GM23338 (cell line): Measurements from ENCODE around the gene NDEL1. TPM values are rescaled to one million over a fixed set of nuclear protein-coding genes. Genes with fewer than 3 reads are reported as not detected.

Experiments
- ATAC-seq: fragments of 200-7000 bp; cut with Tn5 transposase; 3 replicates; pipeline ENCODE4 v1.9.1; 2020
- DNase-seq: peaks from one replicate; pipeline ENCODE4 v3.0.0-alpha.2; 2015; ENCODE audit warnings: low spot score
- H2AFZ ChIP-seq: fragments of 200-600 bp; sonication (generic); 2 replicates; pipeline ENCODE4 v1.8.0; 2016; ENCODE audit warnings: antibody characterized with exemption, mild to moderate bottlenecking, moderate library complexity
- H3F3A ChIP-seq: fragments of 200-600 bp; sonication (generic); replicated peaks from 2 replicates; pipeline ENCODE4 v1.8.0; 2017; ENCODE audit warnings: antibody characterized with exemption, mixed run types, low read depth
- H3K27ac ChIP-seq: fragments of 200-600 bp; sonication (generic); 2 replicates; pipeline ENCODE4 v1.6.1; 2016; ENCODE audit warnings: low read depth
- H3K27me3 ChIP-seq: fragments of 200-600 bp; sonication (generic); 2 replicates; pipeline ENCODE4 v1.8.0; 2016; ENCODE audit warnings: mild to moderate bottlenecking, mixed run types, moderate library complexity; ENCODE audit not compliant: insufficient read depth
- H3K36me3 ChIP-seq: fragments of 200-600 bp; sonication (generic); 2 replicates; pipeline ENCODE4 v1.8.0; 2016; ENCODE audit warnings: mild to moderate bottlenecking; ENCODE audit not compliant: insufficient read depth
- H3K4me1 ChIP-seq: fragments of 200-600 bp; sonication (generic); 2 replicates; pipeline ENCODE4 v1.8.0; 2016; ENCODE audit warnings: mild to moderate bottlenecking, moderate library complexity; ENCODE audit not compliant: insufficient read depth
- H3K4me2 ChIP-seq: fragments of 200-600 bp; sonication (generic); 2 replicates; pipeline ENCODE4 v1.7.1; 2017; ENCODE audit warnings: mixed run types
- H3K4me3 ChIP-seq: fragments of 200-600 bp; sonication (generic); 2 replicates; pipeline ENCODE4 v1.6.1; 2016; ENCODE audit warnings: mixed run types
- H3K79me2 ChIP-seq: fragments of 200-600 bp; sonication (generic); replicated peaks from 2 replicates; pipeline ENCODE4 v1.8.0; 2017; ENCODE audit warnings: mild to moderate bottlenecking; ENCODE audit not compliant: insufficient read depth
- H3K9me2 ChIP-seq: fragments of 200-600 bp; sonication (generic); 2 replicates; pipeline ENCODE4 v1.8.0; 2017; ENCODE audit not compliant: insufficient read depth
- H4K20me1 ChIP-seq: fragments of 200-600 bp; sonication (generic); replicated peaks from 2 replicates; pipeline ENCODE4 v1.8.0; 2017; ENCODE audit warnings: mild to moderate bottlenecking; ENCODE audit not compliant: insufficient read depth
- H3K27ac Mint-ChIP-seq: 2 replicates; pipeline ENCODE4 v1.8.0; 2020; ENCODE audit warnings: inconsistent platforms, mild to moderate bottlenecking, moderate library complexity, mixed read lengths
- H3K27me3 Mint-ChIP-seq: 3 replicates; pipeline ENCODE4 v1.8.0; 2022; ENCODE audit warnings: low read depth, mild to moderate bottlenecking, moderate library complexity, mixed read lengths, inconsistent platforms; ENCODE audit not compliant: insufficient read depth, poor library complexity
- H3K36me3 Mint-ChIP-seq: 3 replicates; pipeline ENCODE4 v1.8.0; 2021; ENCODE audit warnings: low read depth, mild to moderate bottlenecking, inconsistent platforms, moderate library complexity, mixed read lengths
- H3K4me1 Mint-ChIP-seq: 3 replicates; pipeline ENCODE4 v1.8.0; 2020; ENCODE audit warnings: mild to moderate bottlenecking, inconsistent platforms, mixed read lengths
- H3K4me3 Mint-ChIP-seq: 3 replicates; pipeline ENCODE4 v1.8.0; 2021; ENCODE audit warnings: moderate library complexity, mild to moderate bottlenecking, inconsistent platforms, mixed read lengths
- H3K9me3 Mint-ChIP-seq: 3 replicates; pipeline ENCODE4 v1.8.0; 2020; ENCODE audit warnings: moderate library complexity, mild to moderate bottlenecking, inconsistent platforms, mixed read lengths
- CREB1 ChIP-seq: fragments of 250-450 bp; sonication (Bioruptor Pico); IDR thresholded peaks from 2 replicates; pipeline ENCODE4 v1.5.0; 2020; ENCODE audit warnings: low read depth, mild to moderate bottlenecking, moderate library complexity
- CTCF ChIP-seq, 2 experiments: fragments of 200-600 bp in 1 of 2; sonication (generic) in 1 of 2; conservative IDR thresholded peaks; 2 replicates each; pipeline versions ENCODE4 v1.5.1 to v1.6.1; 2016 to 2017; ENCODE audit warnings: antibody characterized with exemption in 2 of 2, low read depth in 2 of 2, mild to moderate bottlenecking in 2 of 2, moderate library complexity in 1 of 2
- ETS1 ChIP-seq: IDR thresholded peaks from 2 replicates; pipeline ENCODE4 v1.6.1; 2016; ENCODE audit warnings: antibody characterized with exemption
- EZH2 ChIP-seq: fragments of 200-600 bp; sonication (generic); IDR thresholded peaks from one replicate; pipeline ENCODE4 v1.8.0; 2017; ENCODE audit warnings: antibody characterized with exemption, mild to moderate bottlenecking, low read depth; ENCODE audit not compliant: unreplicated experiment
- EZH2phosphoT487 ChIP-seq: fragments of 200-600 bp; sonication (generic); IDR thresholded peaks from one replicate; pipeline ENCODE4 v1.8.1; 2018; ENCODE audit warnings: antibody characterized with exemption; ENCODE audit not compliant: unreplicated experiment
- JUNB ChIP-seq: IDR thresholded peaks from one replicate; pipeline ENCODE4 v1.6.1; 2016; ENCODE audit warnings: antibody characterized with exemption; ENCODE audit not compliant: unreplicated experiment
- NANOG ChIP-seq: IDR thresholded peaks from 2 replicates; pipeline ENCODE4 v1.6.1; 2016; ENCODE audit warnings: antibody characterized with exemption, borderline replicate concordance
- POLR2AphosphoS5 ChIP-seq: IDR thresholded peaks from 2 replicates; pipeline ENCODE4 v1.6.1; 2016; ENCODE audit warnings: antibody characterized with exemption, low read depth
- REST ChIP-seq: IDR thresholded peaks from one replicate; pipeline ENCODE4 v1.6.1; 2018; ENCODE audit warnings: antibody characterized with exemption; ENCODE audit not compliant: unreplicated experiment
- STAT1 ChIP-seq: IDR thresholded peaks from one replicate; pipeline ENCODE4 v1.6.1; 2016; ENCODE audit warnings: antibody characterized with exemption; ENCODE audit not compliant: unreplicated experiment
- ZNF114 ChIP-seq: fragments of 250-450 bp; sonication (Bioruptor Pico); IDR thresholded peaks from 2 replicates; pipeline ENCODE4 v1.5.0; 2020; ENCODE audit warnings: mild to moderate bottlenecking, moderate library complexity
- ZNF331 ChIP-seq: fragments of 250-450 bp; sonication (Bioruptor Pico); IDR thresholded peaks from 2 replicates; pipeline ENCODE4 v1.5.0; 2020; ENCODE audit warnings: low read depth, mild to moderate bottlenecking, moderate library complexity
- ZNF462 ChIP-seq: fragments of 250-450 bp; sonication (Bioruptor Pico); IDR thresholded peaks from 2 replicates; pipeline ENCODE4 v1.5.0; 2020; ENCODE audit warnings: mild to moderate bottlenecking, moderate library complexity
- polyA plus RNA-seq: library from polyadenylated mRNA; unstranded; fragments of >200 nt; fragmentation: Nextera tagmentation; extraction: Ambion mirVana; gene quantifications from 2 replicates; pipeline ENCODE4 v1.2.1, GENCODE V29; 2016
- total RNA-seq: library from RNA; depleted of rRNA; stranded (reverse); fragments of >200 nt; shearing (Covaris generic); gene quantifications from 2 replicates; pipeline ENCODE4 v1.2.3, GENCODE V29; 2014

NDEL1 gene
- total and polyA plus RNA-seq, 2 experiments from 2014 or later, result 21.2 to 26.0 TPM

- peaks cover 67% of the 10 kb centered on the region for H3K79me2 ChIP-seq
- H3K4me1 Mint-ChIP-seq, result peaks cover 4% of the 10 kb centered on the region; the same call in 2 of the 3 replicates
- DNase-seq, result no peak
Observed at GRCh38 chr17:8441690-8442089, 6.0 kb downstream of the NDEL1 start.

More at GRCh38 chr17:8441690-8442089, 6.0 kb downstream of the NDEL1 start:
- Mint-ChIP-seq H3K4me3 (no peak overlapping the region), H3K36me3 (peaks cover 8% of the 10 kb centered on the region; the same call in 2 of the 3 replicates), H3K27ac (no peak overlapping the region), H3K9me3 (no peaks in the 10 kb centered on the region), H3K27me3 (peaks cover 2% of the 10 kb centered on the region)
- Histone ChIP-seq H4K20me1 (peaks cover 5% of the 10 kb centered on the region; the same call in 1 of the 2 replicates), H3K36me3 (no peaks in the 10 kb centered on the region), H3F3A (no peaks in the 10 kb centered on the region), H2AFZ (no peak overlapping the region), H3K27me3 (no peaks in the 10 kb centered on the region), H3K4me1 (peaks cover 7% of the 10 kb centered on the region), H3K4me3 (no peak overlapping the region), H3K27ac (no peak overlapping the region), H3K4me2 (no peak overlapping the region), H3K9me2 (no peaks in the 10 kb centered on the region)
- no peak for ATAC-seq
- no peak for TF ChIP-seq CREB1 (CRISPR knock-in tag)
- TF ChIP-seq JUNB, result no peak
- TF ChIP-seq EZH2, result no peak
- TF ChIP-seq NANOG, result no peak
- no peak for TF ChIP-seq ZNF331 (CRISPR knock-in tag)
- TF ChIP-seq CTCF (conservative IDR thresholded peaks at IDR 0.05; ENCODE audit: low read depth in 2 of 2), result no peak
- no peak for TF ChIP-seq REST
- TF ChIP-seq POLR2AphosphoS5, result no peak
- TF ChIP-seq ETS1, result no peak
- TF ChIP-seq EZH2phosphoT487, result no peak
- no peak for TF ChIP-seq STAT1
- TF ChIP-seq ZNF462 (CRISPR knock-in tag), result no peak
- TF ChIP-seq ZNF114 (CRISPR knock-in tag), result no peak
